LNCaP clone FGC (cell line): ENCODE data around the gene ADAM17.

Experiments
- DNase-seq: peaks from one replicate; pipeline ENCODE4 v3.0.0-alpha.2; 2011; ENCODE audit warnings: low read depth
- H3K4me3 ChIP-seq: 2 replicates; pipeline ENCODE4 v1.5.1; 2011; ENCODE audit warnings: mild to moderate bottlenecking, low read depth, low read length, control low read depth
- CTCF ChIP-seq: IDR thresholded peaks from 2 replicates; pipeline ENCODE4 v1.5.1; 2012; ENCODE audit warnings: mild to moderate bottlenecking; ENCODE audit not compliant: control insufficient read depth, insufficient read depth; ENCODE audit errors: extremely low read depth

Gene ADAM17

GRCh38 chr2:9473308-9473984 is 82.2 kb downstream of the ADAM17 start:
- no peak for DNase-seq
- no peak for TF ChIP-seq CTCF
- peak overlapping the region; percentile 67 for H3K4me3 ChIP-seq

DNA sequence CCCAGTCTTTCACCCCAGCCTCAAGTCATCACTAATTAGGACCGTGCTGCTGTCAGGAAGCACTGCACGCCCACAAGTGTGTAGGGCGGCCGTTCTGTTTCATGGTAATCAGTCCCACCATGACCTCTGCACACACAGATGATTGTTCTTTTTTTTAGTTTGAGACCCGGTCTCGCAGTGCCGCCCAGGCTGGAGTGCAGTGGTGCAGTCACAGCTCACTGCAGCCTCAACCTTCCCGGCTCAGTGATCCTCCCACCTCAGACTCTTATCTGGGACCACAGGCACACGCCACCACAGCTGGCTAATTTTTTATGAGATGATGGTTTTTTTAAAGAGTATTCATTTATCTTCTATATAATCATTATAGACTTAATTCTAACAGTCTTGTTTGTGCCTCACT is 83.1 kb downstream of the ADAM17 start:
- DNase-seq: no peak
- TF ChIP-seq CTCF: no peak
- no peak overlapping the region for H3K4me3 ChIP-seq

DNA sequence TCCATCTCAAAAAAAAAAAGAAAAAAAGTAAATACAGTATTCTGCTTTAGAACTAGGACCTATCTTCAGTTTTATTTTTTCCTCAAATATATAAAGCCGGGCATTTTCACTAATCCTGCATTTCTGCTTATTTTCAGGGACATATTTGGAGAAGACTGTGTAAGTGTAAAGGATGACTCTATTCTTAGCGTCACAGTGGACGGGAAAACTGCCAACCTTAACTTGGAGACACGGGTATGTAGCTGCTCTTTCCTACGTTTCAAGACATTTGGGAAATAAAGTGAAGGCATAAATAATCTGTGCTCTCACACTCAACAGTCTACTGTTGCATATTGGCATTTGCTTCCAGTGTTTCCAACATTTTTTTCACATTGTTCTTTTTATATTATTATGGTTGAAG is 84.4 kb downstream of the ADAM17 start:
- no peak for DNase-seq
- H3K4me3 ChIP-seq: no peak overlapping the region
- TF ChIP-seq CTCF: no peak

DNA sequence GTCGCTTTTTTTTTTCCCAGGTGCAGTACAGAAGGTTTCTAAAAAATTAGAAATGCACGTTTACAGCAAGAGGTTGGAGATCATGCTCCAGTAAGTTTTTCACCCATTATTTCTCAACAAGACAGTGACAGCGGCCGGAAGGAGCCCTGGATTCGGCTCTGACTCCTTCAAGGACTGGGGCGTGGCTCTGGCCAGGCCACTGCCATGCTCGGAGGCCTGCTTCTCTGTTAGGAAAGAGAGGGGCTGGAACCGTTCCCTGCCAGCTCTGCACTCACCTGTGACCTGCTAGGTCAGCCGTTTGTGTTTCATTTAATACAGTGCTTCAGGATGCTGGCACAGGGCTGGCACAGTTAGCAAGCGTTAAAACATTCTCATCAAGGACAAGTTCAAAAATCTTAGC is 87.9 kb downstream of the ADAM17 start:
- no peak overlapping the region for H3K4me3 ChIP-seq
- TF ChIP-seq CTCF: no peak

GRCh38 chr2:9466147-9466683 is 89.4 kb downstream of the ADAM17 start:
- no peak for TF ChIP-seq CTCF
- H3K4me3 ChIP-seq: no peak overlapping the region
- DNase-seq: no peak

More for the DNA sequence above, 87.9 kb downstream of the ADAM17 start:
- no peak for DNase-seq

GRCh38 chr2:9465170-9465569 is 90.5 kb downstream of the ADAM17 start:
- no peak for TF ChIP-seq CTCF
- no peak for DNase-seq
- no peak overlapping the region for H3K4me3 ChIP-seq

DNA sequence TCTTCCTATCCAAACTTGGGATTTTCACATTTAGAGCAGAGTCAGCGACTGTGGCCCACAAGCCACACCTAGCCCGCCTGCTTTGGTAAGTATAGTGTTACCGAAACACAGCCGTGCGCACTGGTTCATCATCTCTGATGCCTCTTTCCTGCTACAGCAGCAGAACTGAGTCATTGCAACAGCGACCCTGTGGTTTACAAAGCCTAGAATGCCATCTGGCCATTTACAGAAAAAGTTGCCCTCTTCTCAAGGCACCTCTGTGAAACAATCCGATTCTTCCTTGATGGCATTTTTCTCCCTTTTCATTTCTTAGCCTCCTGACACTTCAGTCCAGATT is 92.0 kb downstream of the ADAM17 start:
- no peak overlapping the region for H3K4me3 ChIP-seq
- DNase-seq: no peak

More for the DNA sequence above, 92.0 kb downstream of the ADAM17 start:
- TF ChIP-seq CTCF: no peak
